Camera-type eye (tissue), 1 donor: ENCODE measurements around the gene AMELY. TPM values are rescaled to one million over a fixed set of nuclear protein-coding genes. Genes with fewer than 3 reads are reported as not detected.

Experiments used
- total RNA-seq: library from RNA; depleted of rRNA; stranded (reverse); fragments of >200 nt; gene quantifications from one replicate; pipeline ENCODE4 v1.2.3, GENCODE V29; 2014

The AMELY gene, protein sequence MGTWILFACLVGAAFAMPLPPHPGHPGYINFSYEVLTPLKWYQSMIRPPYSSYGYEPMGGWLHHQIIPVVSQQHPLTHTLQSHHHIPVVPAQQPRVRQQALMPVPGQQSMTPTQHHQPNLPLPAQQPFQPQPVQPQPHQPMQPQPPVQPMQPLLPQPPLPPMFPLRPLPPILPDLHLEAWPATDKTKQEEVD
- not detected for total RNA-seq

GRCh38 chrY:6911253-6911881, at the start of gene AMELY:
Gene AMELY (minus strand): TSS chrY:6911752. CDS start chrY:6872608, 39,144 bp downstream.

GRCh38 chrY:6910372-6911252, 940 bp downstream of the AMELY start, which contains the start of gene TBL1Y:
Gene TBL1Y (plus strand): TSS chrY:6910697. CDS start chrY:7025085, 114,388 bp downstream.

Other genes with a start within 250 kb of the AMELY start
- gene TBL1Y, start 1.1 kb downstream of the AMELY start, total RNA-seq, result not detected